Astrocyte (in vitro differentiated cells and primary cell): ENCODE results near the gene ZXDC. TPM values are rescaled to one million over a fixed set of nuclear protein-coding genes. Genes with fewer than 3 reads are reported as not detected.

Experiments used
- DNase-seq: peaks from one replicate; pipeline ENCODE4 v3.0.0-alpha.2; 2010; ENCODE audit warnings: low read depth
- FAIRE-seq: peaks from 2 replicates; lab custom pipeline; 2011; peaks lifted over from hg19 to GRCh38; lab: Jason Lieb, UNC
- H2AFZ ChIP-seq: 2 replicates; pipeline ENCODE4 v1.6.0; 2012; ENCODE audit warnings: low read depth, low read length, inconsistent platforms
- H3K27ac ChIP-seq: 2 replicates; pipeline ENCODE4 v1.5.1; 2011; ENCODE audit warnings: low read depth, low read length, inconsistent platforms
- H3K27me3 ChIP-seq: 2 replicates; pipeline ENCODE4 v1.6.0; 2011; ENCODE audit warnings: low read length, inconsistent platforms; ENCODE audit not compliant: insufficient read depth
- H3K36me3 ChIP-seq: 2 replicates; pipeline ENCODE4 v1.5.1; 2011; ENCODE audit warnings: low read length, inconsistent platforms; ENCODE audit not compliant: insufficient read depth
- H3K4me1 ChIP-seq: 2 replicates; pipeline ENCODE4 v1.5.1; 2011; ENCODE audit warnings: low read length, inconsistent platforms; ENCODE audit not compliant: insufficient read depth
- H3K4me2 ChIP-seq: 2 replicates; pipeline ENCODE4 v1.6.0; 2012; ENCODE audit warnings: low read length, inconsistent platforms
- H3K4me3 ChIP-seq: 2 replicates; pipeline ENCODE4 v1.5.1; 2011; ENCODE audit warnings: low read depth, mild to moderate bottlenecking, low read length, inconsistent platforms; ENCODE audit not compliant: insufficient read depth
- H3K79me2 ChIP-seq: 2 replicates; pipeline ENCODE4 v1.6.0; 2012; ENCODE audit warnings: mild to moderate bottlenecking, low read length, inconsistent platforms; ENCODE audit not compliant: insufficient read depth
- H3K9ac ChIP-seq: 2 replicates; pipeline ENCODE4 v1.6.0; 2012; ENCODE audit warnings: mild to moderate bottlenecking, low read length, inconsistent platforms
- H3K9me3 ChIP-seq: 2 replicates; pipeline ENCODE4 v1.5.1; 2012; ENCODE audit warnings: low read depth, mild to moderate bottlenecking, low read length, inconsistent platforms; ENCODE audit not compliant: insufficient read depth
- H4K20me1 ChIP-seq: 2 replicates; pipeline ENCODE4 v1.6.0; 2012; ENCODE audit warnings: low read length, inconsistent platforms; ENCODE audit not compliant: insufficient read depth
- H3K27ac Mint-ChIP-seq: one replicate; pipeline ENCODE4 v1.8.0; 2021; ENCODE audit warnings: mild to moderate bottlenecking, mixed read lengths; ENCODE audit not compliant: unreplicated experiment
- H3K27me3 Mint-ChIP-seq: one replicate; pipeline ENCODE4 v1.8.0; 2021; ENCODE audit warnings: low read depth, mixed read lengths; ENCODE audit not compliant: unreplicated experiment
- H3K36me3 Mint-ChIP-seq: one replicate; pipeline ENCODE4 v1.8.0; 2021; ENCODE audit warnings: low read depth, mixed read lengths; ENCODE audit not compliant: unreplicated experiment
- H3K4me1 Mint-ChIP-seq: one replicate; pipeline ENCODE4 v1.8.0; 2021; ENCODE audit warnings: low read depth, mixed read lengths; ENCODE audit not compliant: unreplicated experiment
- H3K4me3 Mint-ChIP-seq: one replicate; pipeline ENCODE4 v1.8.0; 2021; ENCODE audit warnings: mild to moderate bottlenecking, moderate library complexity, mixed read lengths; ENCODE audit not compliant: unreplicated experiment
- H3K9me3 Mint-ChIP-seq: one replicate; pipeline ENCODE4 v1.8.0; 2021; ENCODE audit warnings: mild to moderate bottlenecking, mixed read lengths; ENCODE audit not compliant: unreplicated experiment
- EZH2 ChIP-seq: IDR thresholded peaks from 2 replicates; pipeline ENCODE4 v1.6.1; 2012; ENCODE audit warnings: mild to moderate bottlenecking, low read length, inconsistent platforms; ENCODE audit not compliant: insufficient read depth
- total RNA-seq: library from RNA; stranded (reverse); gene quantifications from 2 replicates; pipeline ENCODE4 v1.2.1, GENCODE V29; 2021
- TF ChIP-seq, protein P1 (sequence below): IDR thresholded peaks from 2 replicates; pipeline ENCODE4 v1.5.1; 2011; ENCODE audit warnings: low read depth, mild to moderate bottlenecking, inconsistent platforms, low read length, moderate library complexity; ENCODE audit not compliant: insufficient read depth

Gene ZXDC
- total RNA-seq, 1 donor from 2014 or later, result 19.6 TPM

DNA sequence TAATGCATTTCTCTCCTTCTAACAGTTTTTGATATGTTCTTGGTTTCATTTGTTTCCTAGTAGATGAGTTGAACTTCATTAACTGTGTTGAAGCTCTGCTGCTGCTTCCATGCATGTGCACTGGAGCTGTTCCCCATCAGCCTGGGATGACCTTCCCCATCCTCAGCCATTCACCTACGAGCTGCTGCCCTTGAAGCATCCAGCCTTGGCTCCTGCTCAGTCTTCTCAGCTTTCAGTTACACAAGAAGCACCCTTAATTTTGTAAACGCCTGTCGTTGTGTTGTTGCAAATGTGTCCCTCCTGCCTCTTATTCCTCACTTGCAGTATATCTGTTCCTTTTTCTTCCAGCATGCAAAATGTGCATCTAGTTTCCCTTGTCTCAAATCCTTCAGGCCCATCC lies 8.5 kb upstream of the ZXDC start:
- Histone ChIP-seq H3K4me1 (peaks cover 5% of the 10 kb centered on the region), H3K36me3 (no peaks in the 10 kb centered on the region), H3K9me3 (no peaks in the 10 kb centered on the region), H3K4me3 (no peak overlapping the region), H3K27me3 (peaks cover 2% of the 10 kb centered on the region), H2AFZ (no peak overlapping the region), H3K9ac (no peak overlapping the region), H3K27ac (no peak overlapping the region), H3K79me2 (no peaks in the 10 kb centered on the region), H4K20me1 (no peaks in the 10 kb centered on the region), H3K4me2 (no peak overlapping the region)
- Mint-ChIP-seq H3K4me1 (peaks cover 9% of the 10 kb centered on the region), H3K4me3 (no peak overlapping the region), H3K36me3 (no peaks in the 10 kb centered on the region), H3K9me3 (no peaks in the 10 kb centered on the region), H3K27ac (no peak overlapping the region), H3K27me3 (peaks cover 34% of the 10 kb centered on the region)
- FAIRE-seq, result no peak
- TF ChIP-seq, protein P1, sequence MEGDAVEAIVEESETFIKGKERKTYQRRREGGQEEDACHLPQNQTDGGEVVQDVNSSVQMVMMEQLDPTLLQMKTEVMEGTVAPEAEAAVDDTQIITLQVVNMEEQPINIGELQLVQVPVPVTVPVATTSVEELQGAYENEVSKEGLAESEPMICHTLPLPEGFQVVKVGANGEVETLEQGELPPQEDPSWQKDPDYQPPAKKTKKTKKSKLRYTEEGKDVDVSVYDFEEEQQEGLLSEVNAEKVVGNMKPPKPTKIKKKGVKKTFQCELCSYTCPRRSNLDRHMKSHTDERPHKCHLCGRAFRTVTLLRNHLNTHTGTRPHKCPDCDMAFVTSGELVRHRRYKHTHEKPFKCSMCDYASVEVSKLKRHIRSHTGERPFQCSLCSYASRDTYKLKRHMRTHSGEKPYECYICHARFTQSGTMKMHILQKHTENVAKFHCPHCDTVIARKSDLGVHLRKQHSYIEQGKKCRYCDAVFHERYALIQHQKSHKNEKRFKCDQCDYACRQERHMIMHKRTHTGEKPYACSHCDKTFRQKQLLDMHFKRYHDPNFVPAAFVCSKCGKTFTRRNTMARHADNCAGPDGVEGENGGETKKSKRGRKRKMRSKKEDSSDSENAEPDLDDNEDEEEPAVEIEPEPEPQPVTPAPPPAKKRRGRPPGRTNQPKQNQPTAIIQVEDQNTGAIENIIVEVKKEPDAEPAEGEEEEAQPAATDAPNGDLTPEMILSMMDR, result no peak
- no peak for TF ChIP-seq EZH2
- DNase-seq, result no peak

DNA sequence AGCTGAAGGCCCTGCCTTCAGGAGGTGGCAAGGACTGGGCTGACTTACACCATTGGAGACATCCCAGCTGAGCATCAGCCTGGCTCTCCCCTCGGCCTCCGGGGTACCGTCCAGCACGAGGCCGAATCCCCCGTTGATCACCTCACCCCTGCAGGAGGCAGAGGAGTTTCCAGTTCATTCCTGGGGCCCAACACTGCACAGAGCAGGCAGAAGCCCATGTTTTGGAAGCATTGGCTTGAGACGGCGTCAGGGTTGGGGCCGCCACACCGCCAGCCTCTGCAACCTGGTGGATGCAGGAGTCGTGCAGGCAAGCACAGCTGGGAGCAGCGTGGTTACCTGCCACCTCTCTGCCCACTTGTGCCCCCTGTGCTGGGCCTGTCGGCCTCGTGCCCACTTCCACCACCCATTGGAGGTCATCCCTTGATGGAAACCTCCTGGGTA lies 7.7 kb upstream of the ZXDC start:
- peaks cover 31% of the 10 kb centered on the region for H3K27me3 Mint-ChIP-seq
- H3K27ac Mint-ChIP-seq, result no peak overlapping the region
- Histone ChIP-seq H3K79me2 (no peaks in the 10 kb centered on the region), H3K27ac (no peak overlapping the region), H3K27me3 (peaks cover 2% of the 10 kb centered on the region), H3K4me2 (no peak overlapping the region), H3K4me3 (no peak overlapping the region), H3K36me3 (no peaks in the 10 kb centered on the region), H3K9me3 (no peaks in the 10 kb centered on the region), H4K20me1 (no peaks in the 10 kb centered on the region), H3K4me1 (peaks cover 5% of the 10 kb centered on the region), H2AFZ (no peak overlapping the region), H3K9ac (no peak overlapping the region)
- no peaks in the 10 kb centered on the region for H3K9me3 Mint-ChIP-seq
- H3K36me3 Mint-ChIP-seq, result no peaks in the 10 kb centered on the region
- FAIRE-seq (no peak), DNase-seq (no peak)
- peaks cover 9% of the 10 kb centered on the region for H3K4me1 Mint-ChIP-seq
- TF ChIP-seq, protein P1, result no peak
- TF ChIP-seq EZH2, result no peak
- no peak overlapping the region for H3K4me3 Mint-ChIP-seq

DNA sequence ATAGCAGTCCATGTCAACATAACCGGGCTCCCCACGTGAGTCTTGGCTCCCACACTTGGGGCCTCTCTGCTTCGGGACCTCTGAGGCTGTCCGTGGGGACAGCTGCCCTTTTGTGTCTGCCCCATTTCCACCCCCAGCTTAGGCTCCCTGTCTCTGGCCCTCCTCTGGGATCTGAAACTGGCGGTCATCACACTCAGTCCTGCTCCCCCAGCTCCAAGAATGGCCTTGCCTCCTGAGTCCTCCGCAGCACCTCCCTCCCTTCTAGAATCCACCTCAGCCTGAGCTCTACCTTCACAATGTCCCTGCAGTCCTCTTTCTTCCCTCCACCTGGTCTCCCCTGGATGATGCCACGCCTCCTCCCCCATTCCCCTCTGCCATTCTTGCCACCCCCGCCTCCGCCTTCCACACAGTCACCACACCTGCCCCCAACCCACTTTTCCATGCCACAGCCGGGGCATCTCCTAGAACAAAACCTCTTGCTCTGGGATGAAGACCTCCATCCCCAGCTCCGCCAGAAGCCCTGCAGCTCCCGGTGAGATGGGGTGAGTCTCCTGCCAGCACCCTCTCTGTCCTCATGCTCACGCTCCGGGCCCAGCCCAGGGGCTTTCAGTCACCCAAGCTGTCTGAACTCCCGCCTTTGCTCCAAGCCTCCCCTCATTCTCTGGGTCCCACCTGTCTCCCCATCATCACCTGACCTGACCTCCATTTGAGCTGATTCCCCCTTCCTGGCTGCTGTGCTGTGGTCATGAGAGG lies 7.0 kb upstream of the ZXDC start:
- H2AFZ ChIP-seq, result no peak overlapping the region
- Mint-ChIP-seq H3K9me3 (no peaks in the 10 kb centered on the region), H3K4me1 (peaks cover 9% of the 10 kb centered on the region), H3K36me3 (no peaks in the 10 kb centered on the region), H3K27me3 (peaks cover 31% of the 10 kb centered on the region), H3K27ac (no peak overlapping the region), H3K4me3 (no peak overlapping the region)
- H3K36me3 ChIP-seq, result no peaks in the 10 kb centered on the region
- no peak overlapping the region for H3K4me2 ChIP-seq
- H3K4me1 ChIP-seq, result peaks cover 5% of the 10 kb centered on the region
- no peaks in the 10 kb centered on the region for H3K9me3 ChIP-seq
- H3K79me2 ChIP-seq, result no peaks in the 10 kb centered on the region
- H4K20me1 ChIP-seq, result no peaks in the 10 kb centered on the region
- DNase-seq, result no peak
- peaks cover 2% of the 10 kb centered on the region for H3K27me3 ChIP-seq
- no peak for TF ChIP-seq EZH2
- TF ChIP-seq, protein P1, result no peak
- no peak overlapping the region for H3K9ac ChIP-seq
- FAIRE-seq, result no peak
- H3K27ac ChIP-seq, result no peak overlapping the region
- no peak overlapping the region for H3K4me3 ChIP-seq
